Prostate gland (tissue), 2 donors: ENCODE results near the gene ZC2HC1C.

Experiments
- CTCF ChIP-seq, 4 experiments: fragments of 200-600 bp in 2 of 4; fragments of 450-650 bp in 2 of 4; sonication (generic) in 2 of 4; IDR thresholded peaks; 1 replicate in 3 of 4; 2 replicates in 1 of 4; pipeline ENCODE4 v1.5.1; 2016 to 2019; ENCODE audit warnings: antibody characterized with exemption in 4 of 4, mild to moderate bottlenecking in 2 of 4, moderate library complexity in 2 of 4
- POLR2A ChIP-seq: fragments of 450-650 bp; IDR thresholded peaks from one replicate; pipeline ENCODE4 v1.6.1; 2016; ENCODE audit warnings: antibody characterized with exemption, mild to moderate bottlenecking

GRCh38 chr14:75046275-75046674, 23.2 kb upstream of the ZC2HC1C start:
- TF ChIP-seq CTCF (IDR thresholded peaks at IDR 0.05) (no peak), POLR2A (no peak)
